Renal cortical epithelial cell (primary cell): Measurements from ENCODE around the gene GP1BB. TPM values are rescaled to one million over a fixed set of nuclear protein-coding genes. Genes with fewer than 3 reads are reported as not detected.

Experiments
- DNase-seq: peaks from one replicate; pipeline ENCODE4 v3.0.0-alpha.2; 2011; ENCODE audit warnings: low read depth
- total RNA-seq: library from RNA; depleted of rRNA; stranded (reverse); fragments of >200 nt; gene quantifications from 2 replicates; pipeline ENCODE4 v1.2.3, GENCODE V29; 2014

GP1BB gene
- total RNA-seq, 1 donor from 2014 or later, result not detected

DNA sequence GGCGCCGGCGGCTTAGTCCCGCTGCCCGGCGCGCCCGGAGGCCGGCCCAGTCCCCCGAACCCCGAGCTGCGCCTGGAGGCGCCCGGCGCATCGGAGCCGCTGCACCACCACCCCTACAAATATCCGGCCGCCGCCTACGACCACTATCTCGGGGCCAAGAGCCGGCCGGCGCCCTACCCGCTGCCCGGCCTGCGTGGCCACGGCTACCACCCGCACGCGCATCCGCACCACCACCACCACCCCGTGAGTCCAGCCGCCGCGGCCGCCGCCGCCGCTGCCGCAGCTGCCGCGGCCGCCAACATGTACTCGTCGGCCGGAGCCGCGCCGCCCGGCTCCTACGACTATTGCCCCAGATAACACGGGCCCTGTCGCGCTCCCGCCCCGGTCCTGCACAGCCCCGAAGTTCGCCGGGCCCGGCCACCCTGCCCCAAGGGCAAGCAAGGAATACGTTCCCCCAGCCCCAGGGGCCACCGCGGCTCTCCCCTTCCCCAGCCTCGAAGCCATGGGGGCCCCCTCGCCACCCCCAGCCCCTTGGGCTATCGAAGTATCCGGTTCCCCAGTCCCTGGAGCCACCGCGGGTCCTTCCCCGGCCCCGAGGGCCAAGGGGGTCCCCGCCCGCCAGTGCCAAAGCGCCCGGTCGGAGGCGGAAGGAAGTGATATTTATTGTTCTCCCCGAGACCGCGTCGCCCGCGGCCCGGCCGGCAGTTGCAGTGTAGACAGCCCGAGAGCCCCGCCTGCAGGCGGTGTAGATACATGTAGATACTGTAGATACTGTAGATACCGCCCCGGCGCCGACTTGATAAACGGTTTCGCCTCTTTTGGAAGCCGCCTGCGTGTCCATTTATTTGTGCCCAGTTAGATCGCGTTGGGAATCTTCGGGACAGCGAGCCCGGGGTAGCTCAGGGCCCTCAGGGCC, 43.4 kb downstream of the GP1BB start:
- DNase-seq, result no peak

GRCh38 chr22:19767427-19768341, 44.3 kb downstream of the GP1BB start:
- DNase-seq, result no peak

DNA sequence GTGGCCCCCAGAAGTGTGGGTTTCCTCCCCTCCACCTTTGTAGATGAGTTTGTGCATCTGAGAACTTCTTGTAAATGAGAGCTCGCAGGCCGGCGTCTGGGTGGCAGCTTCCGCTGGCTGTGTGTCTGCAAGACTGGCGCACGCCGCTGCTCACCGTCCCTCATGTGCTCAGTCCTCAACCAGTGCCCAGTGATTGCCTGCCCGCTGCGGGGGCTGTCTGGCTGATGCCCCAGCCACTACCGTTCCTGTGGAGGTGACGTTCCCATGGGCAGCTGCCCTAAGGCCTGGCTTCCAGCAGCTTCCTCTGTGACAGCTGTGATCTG, 46.0 kb downstream of the GP1BB start:
- DNase-seq, result no peak

- DNase-seq, result no peak
These were observed 47.2 kb downstream of the GP1BB start for GRCh38 chr22:19770349-19771220.

DNA sequence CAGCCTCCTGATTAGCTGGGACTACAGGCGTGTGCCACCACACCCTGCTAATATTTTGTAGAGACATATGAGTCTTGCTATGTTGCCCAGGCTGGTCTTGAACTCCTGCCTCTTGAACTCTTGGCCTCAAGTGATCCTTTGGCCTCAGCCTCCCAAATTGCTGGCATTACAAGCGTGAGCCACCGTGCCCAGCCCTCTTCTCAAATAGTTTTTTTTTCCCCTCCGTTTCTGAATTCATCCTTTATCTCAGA, 49.0 kb downstream of the GP1BB start:
- DNase-seq, result no peak

GRCh38 chr22:19772673-19773469, 49.5 kb downstream of the GP1BB start:
- no peak for DNase-seq

GRCh38 chr22:19773470-19774040, 50.2 kb downstream of the GP1BB start:
- DNase-seq, result no peak

Other genes with a start within 250 kb of the GP1BB start
- gene UFD1, start 244.3 kb upstream of the GP1BB start, total RNA-seq, result 44.9 and 84.4 TPM in 2 replicates
- 0.70 and 19.3 TPM in 2 replicates for gene CDC45, start 243.6 kb upstream of the GP1BB start, total RNA-seq
- 1.3 and 1.9 TPM in 2 replicates for gene CLDN5, start 199.1 kb upstream of the GP1BB start, total RNA-seq
- 0.35 and 1.1 TPM in 2 replicates for gene SEPTIN5, start 9.0 kb upstream of the GP1BB start, total RNA-seq
- gene TBX1, start 37.2 kb downstream of the GP1BB start, total RNA-seq, result 0.17 and 0.50 TPM in 2 replicates
- gene GNB1L, start 131.3 kb downstream of the GP1BB start, total RNA-seq, result 4.9 and 7.3 TPM in 2 replicates
- gene RTL10, start 131.3 kb downstream of the GP1BB start, total RNA-seq, result 6.3 and 16.9 TPM in 2 replicates
- 246 and 480 TPM in 2 replicates for gene COMT, start 218.2 kb downstream of the GP1BB start, total RNA-seq
- gene TXNRD2, start 218.3 kb downstream of the GP1BB start, total RNA-seq, result 15.0 and 22.6 TPM in 2 replicates